ENCODE measurements around the gene CALCOCO2.
A peak's percentile ranks its signal among the peaks of the same experiment; 100 is the strongest.

CALCOCO2 gene

DNA sequence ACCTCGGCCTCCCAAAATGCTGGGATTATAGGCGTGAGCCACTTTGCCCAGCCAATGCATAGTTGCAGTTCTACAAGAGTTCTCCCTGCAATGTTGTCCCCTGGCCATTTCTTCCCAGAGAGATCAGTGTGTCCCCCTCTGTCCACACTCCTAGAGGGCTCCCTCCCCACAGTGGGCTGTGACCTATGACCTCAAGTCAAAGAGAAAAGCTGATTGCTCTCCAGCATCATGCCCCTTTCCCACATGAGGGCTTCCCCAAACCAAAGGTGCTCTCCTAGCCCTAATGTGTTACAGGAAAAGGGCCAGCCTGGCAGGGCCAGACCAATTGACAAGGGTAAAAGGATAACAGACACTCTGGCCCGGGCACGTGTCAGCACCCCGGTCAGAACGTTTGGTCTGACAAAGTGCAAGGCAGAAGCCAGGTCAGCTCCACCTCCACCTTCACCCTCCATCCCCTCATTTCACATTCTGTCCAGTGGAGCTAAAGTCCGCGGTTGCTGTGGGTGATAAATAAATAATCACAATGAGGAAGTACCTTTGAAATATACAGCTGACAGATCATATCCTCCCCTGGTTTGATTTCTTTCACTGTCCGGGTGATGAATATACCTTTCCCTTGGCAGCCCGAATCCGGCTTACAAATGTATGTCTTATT, 31.6 kb upstream of the CALCOCO2 start:
- no peak overlapping the region for H3K9ac ChIP-seq (ENCODE audit: low read length)
- no peak overlapping the region for H3K27ac ChIP-seq (ENCODE audit: low read depth, low read length, poor library complexity, severe bottlenecking)
- no peak overlapping the region for H2AFZ ChIP-seq (ENCODE audit: low read length)
- H3K9me2 ChIP-seq (ENCODE audit: low read depth, low read length), result no peaks in the 10 kb centered on the region
- H3K79me2 ChIP-seq (ENCODE audit: insufficient read depth, low read length), result no peaks in the 10 kb centered on the region
- no peak overlapping the region for H3K4me2 ChIP-seq (ENCODE audit: low read length)
- H3K27me3 ChIP-seq (ENCODE audit: insufficient read depth, low read length), result peaks cover 13% of the 10 kb centered on the region; the same call in 1 of the 2 replicates
- H3F3A ChIP-seq (ENCODE audit: insufficient read depth, low read length), result no peaks in the 10 kb centered on the region
- no peak for TF ChIP-seq EZH2 (IDR thresholded peaks at IDR 0.05; ENCODE audit: borderline replicate concordance, low read length)
- TF ChIP-seq, protein P1, sequence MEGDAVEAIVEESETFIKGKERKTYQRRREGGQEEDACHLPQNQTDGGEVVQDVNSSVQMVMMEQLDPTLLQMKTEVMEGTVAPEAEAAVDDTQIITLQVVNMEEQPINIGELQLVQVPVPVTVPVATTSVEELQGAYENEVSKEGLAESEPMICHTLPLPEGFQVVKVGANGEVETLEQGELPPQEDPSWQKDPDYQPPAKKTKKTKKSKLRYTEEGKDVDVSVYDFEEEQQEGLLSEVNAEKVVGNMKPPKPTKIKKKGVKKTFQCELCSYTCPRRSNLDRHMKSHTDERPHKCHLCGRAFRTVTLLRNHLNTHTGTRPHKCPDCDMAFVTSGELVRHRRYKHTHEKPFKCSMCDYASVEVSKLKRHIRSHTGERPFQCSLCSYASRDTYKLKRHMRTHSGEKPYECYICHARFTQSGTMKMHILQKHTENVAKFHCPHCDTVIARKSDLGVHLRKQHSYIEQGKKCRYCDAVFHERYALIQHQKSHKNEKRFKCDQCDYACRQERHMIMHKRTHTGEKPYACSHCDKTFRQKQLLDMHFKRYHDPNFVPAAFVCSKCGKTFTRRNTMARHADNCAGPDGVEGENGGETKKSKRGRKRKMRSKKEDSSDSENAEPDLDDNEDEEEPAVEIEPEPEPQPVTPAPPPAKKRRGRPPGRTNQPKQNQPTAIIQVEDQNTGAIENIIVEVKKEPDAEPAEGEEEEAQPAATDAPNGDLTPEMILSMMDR (IDR thresholded peaks at IDR 0.05; ENCODE audit: low read length), result no peak
- no peaks in the 10 kb centered on the region for H3K9me3 ChIP-seq (ENCODE audit: low read length)
- no peaks in the 10 kb centered on the region for H4K20me1 ChIP-seq (ENCODE audit: insufficient read depth, low read length)
- H3K4me1 ChIP-seq (ENCODE audit: insufficient read depth, low read length, severe bottlenecking), result no peaks in the 10 kb centered on the region
- no peak overlapping the region for H3K4me3 ChIP-seq (ENCODE audit: low read depth, low read length, poor library complexity, severe bottlenecking)
- no peaks in the 10 kb centered on the region for H3K36me3 ChIP-seq (ENCODE audit: insufficient read depth, low read length)

DNA sequence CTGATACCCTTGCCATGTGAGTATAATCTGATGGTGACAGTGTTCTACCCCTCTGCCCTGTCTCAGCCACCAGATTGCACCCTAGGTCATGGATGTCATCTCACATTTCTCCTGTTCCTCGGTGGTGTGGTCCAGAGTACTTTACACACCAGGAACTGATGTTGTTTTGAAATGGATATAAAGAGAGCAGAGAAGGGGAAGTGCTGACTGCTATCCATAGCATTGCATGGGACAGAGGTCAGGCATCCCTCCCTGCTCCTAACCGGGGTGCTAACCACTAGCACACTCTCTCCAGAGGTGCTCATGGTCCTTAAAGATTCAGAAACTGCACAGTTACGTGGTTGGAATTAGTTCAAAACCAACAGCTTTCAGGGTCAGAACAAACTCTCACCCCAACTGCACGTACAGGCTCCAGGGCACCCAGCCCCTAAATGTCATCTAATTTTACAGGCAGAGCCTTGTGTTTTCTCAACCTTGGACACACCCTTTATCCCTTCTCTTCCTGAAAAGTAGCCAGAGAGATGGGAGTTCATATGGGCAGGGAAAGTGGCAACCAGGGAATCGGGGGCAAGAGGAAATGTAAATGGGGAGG, 30.1 kb upstream of the CALCOCO2 start:
- H3K27me3 ChIP-seq (ENCODE audit: insufficient read depth, low read length), result peaks cover 10% of the 10 kb centered on the region; the same call in 1 of the 2 replicates
- no peaks in the 10 kb centered on the region for H3K4me1 ChIP-seq (ENCODE audit: insufficient read depth, low read length, severe bottlenecking)
- H3K4me2 ChIP-seq (ENCODE audit: low read length), result no peak overlapping the region
- no peaks in the 10 kb centered on the region for H3K36me3 ChIP-seq (ENCODE audit: insufficient read depth, low read length)
- H3K9me2 ChIP-seq (ENCODE audit: low read depth, low read length), result no peaks in the 10 kb centered on the region
- no peaks in the 10 kb centered on the region for H4K20me1 ChIP-seq (ENCODE audit: insufficient read depth, low read length)
- no peak overlapping the region for H3K4me3 ChIP-seq (ENCODE audit: low read depth, low read length, poor library complexity, severe bottlenecking)
- no peaks in the 10 kb centered on the region for H3K9me3 ChIP-seq (ENCODE audit: low read length)
- no peak overlapping the region for H3K27ac ChIP-seq (ENCODE audit: low read depth, low read length, poor library complexity, severe bottlenecking)
- H3F3A ChIP-seq (ENCODE audit: insufficient read depth, low read length), result no peaks in the 10 kb centered on the region
- no peak overlapping the region for H2AFZ ChIP-seq (ENCODE audit: low read length)
- no peaks in the 10 kb centered on the region for H3K79me2 ChIP-seq (ENCODE audit: insufficient read depth, low read length)
- TF ChIP-seq EZH2 (IDR thresholded peaks at IDR 0.05; ENCODE audit: borderline replicate concordance, low read length), result no peak
- TF ChIP-seq, protein P1 (IDR thresholded peaks at IDR 0.05; ENCODE audit: low read length), result no peak
- no peak overlapping the region for H3K9ac ChIP-seq (ENCODE audit: low read length)

DNA sequence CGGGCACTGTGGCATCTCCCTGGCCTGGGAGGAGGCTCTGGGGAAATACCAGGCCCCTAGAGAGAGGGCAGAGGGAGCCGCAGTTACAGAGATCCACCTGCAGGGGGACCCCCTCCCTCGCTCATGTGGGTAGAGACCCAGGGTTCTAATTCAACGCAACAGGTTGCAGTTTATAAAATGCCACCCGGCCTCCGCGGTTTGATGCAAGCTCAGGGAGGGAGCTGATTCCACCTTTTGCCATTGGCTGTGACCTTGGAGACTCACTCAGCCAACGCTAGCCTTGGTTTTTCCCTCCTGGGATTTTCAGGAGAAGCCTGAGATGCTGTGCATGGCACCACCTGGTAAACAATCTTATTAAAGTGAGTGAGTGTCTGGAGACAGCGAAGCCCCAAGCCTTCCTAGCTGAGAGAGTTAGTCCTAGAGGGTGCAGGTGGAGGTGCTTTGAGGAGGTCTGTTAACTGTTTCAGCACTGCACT, 25.9 kb upstream of the CALCOCO2 start:
- Histone ChIP-seq H3K4me2 (ENCODE audit: low read length) (no peak overlapping the region), H4K20me1 (ENCODE audit: insufficient read depth, low read length) (no peaks in the 10 kb centered on the region), H3K9me2 (ENCODE audit: low read depth, low read length) (no peaks in the 10 kb centered on the region), H3K27ac (ENCODE audit: low read depth, low read length, poor library complexity, severe bottlenecking) (no peak overlapping the region), H3K79me2 (ENCODE audit: insufficient read depth, low read length) (no peaks in the 10 kb centered on the region), H3K4me1 (ENCODE audit: insufficient read depth, low read length, severe bottlenecking) (no peaks in the 10 kb centered on the region), H3F3A (ENCODE audit: insufficient read depth, low read length) (no peaks in the 10 kb centered on the region), H2AFZ (ENCODE audit: low read length) (no peak overlapping the region), H3K36me3 (ENCODE audit: insufficient read depth, low read length) (no peaks in the 10 kb centered on the region), H3K9me3 (ENCODE audit: low read length) (no peaks in the 10 kb centered on the region), H3K4me3 (ENCODE audit: low read depth, low read length, poor library complexity, severe bottlenecking) (no peak overlapping the region), H3K9ac (ENCODE audit: low read length) (no peak overlapping the region), H3K27me3 (ENCODE audit: insufficient read depth, low read length) (peaks cover 10% of the 10 kb centered on the region; the same call in 1 of the 2 replicates)
- TF ChIP-seq EZH2 (IDR thresholded peaks at IDR 0.05; ENCODE audit: borderline replicate concordance, low read length), result no peak
- TF ChIP-seq, protein P1 (IDR thresholded peaks at IDR 0.05; ENCODE audit: low read length), result peak; percentile 89
